ENCODE results near the gene KLK12. TPM values are rescaled to one million over a fixed set of nuclear protein-coding genes. Genes with fewer than 3 reads are reported as not detected.

The KLK12 gene
- total RNA-seq, 1 experiment from 2014 or later, result not detected

- peaks cover 74% of the 10 kb centered on the region for H3K27me3 Mint-ChIP-seq (ENCODE audit: low read depth)
- no CpG with 5 or more reads among the region's 6 CpGs for WGBS (ENCODE audit: extremely low coverage, insufficient read length, low lambda C conversion rate)
- H3K27me3 ChIP-seq (ENCODE audit: insufficient read depth, low read length), result no peaks in the 10 kb centered on the region; the same call in 1 of the 2 replicates
These were observed 20.6 kb downstream of the KLK12 start for GRCh38 chr19:51014242-51014641.

More at GRCh38 chr19:51014242-51014641, 20.6 kb downstream of the KLK12 start:
- TF ChIP-seq CTCF (conservative IDR thresholded peaks at IDR 0.05), result no peak
- H2AK5ac ChIP-seq (ENCODE audit: insufficient read length, low read length), result no peak overlapping the region
- no peak overlapping the region for H3K56ac ChIP-seq (ENCODE audit: insufficient read length, low read depth, low read length)
- H3K79me1 ChIP-seq (ENCODE audit: insufficient read depth, low read depth, low read length, poor library complexity, severe bottlenecking), result no peaks in the 10 kb centered on the region
- H3K4me1 Mint-ChIP-seq, result peaks cover 4 to 17% of the 10 kb centered on the region in 2 experiments
- H3K9me3 ChIP-seq (ENCODE audit: control insufficient read depth, low read depth, low read length), result no peaks in the 10 kb centered on the region
- peak overlapping the region in 1 of 3 experiments; percentile 40; a peak in 1 of 7 replicates for H3K27ac Mint-ChIP-seq
- H4K5ac ChIP-seq (ENCODE audit: insufficient read length, low read depth, low read length), result no peak overlapping the region
- peaks cover 0 to 13% of the 10 kb centered on the region in 2 experiments; a peak in 4 of 5 replicates for H3K9me3 Mint-ChIP-seq
- H3K36me3 Mint-ChIP-seq (ENCODE audit: insufficient read depth in 1 of 3, low read depth in 3 of 3), result peaks cover 0 to 2% (median 0%) of the 10 kb centered on the region in 3 experiments; a peak in 2 of 7 replicates
- no peak overlapping the region for H4K91ac ChIP-seq (ENCODE audit: insufficient read length, low read depth, low read length)
- no peaks in the 10 kb centered on the region for H4K20me1 ChIP-seq (ENCODE audit: control insufficient read depth, insufficient read depth, insufficient read length)
- H2BK5ac ChIP-seq (ENCODE audit: insufficient read length, low read length), result no peak overlapping the region
- peaks cover 13% of the 10 kb centered on the region for H3K23me2 ChIP-seq (ENCODE audit: insufficient read length, low read depth, low read length, poor library complexity, severe bottlenecking)
- no peak overlapping the region for H3K9ac ChIP-seq (ENCODE audit: extremely low read depth, insufficient read length, low read length)
- no peak overlapping the region for H3T11ph ChIP-seq (ENCODE audit: low read length)
- no peaks in the 10 kb centered on the region for H3K79me2 ChIP-seq (ENCODE audit: insufficient read depth, low read length)
- no peak overlapping the region for H2BK20ac ChIP-seq (ENCODE audit: low read depth, low read length, poor library complexity, severe bottlenecking)
- H3K23ac ChIP-seq (ENCODE audit: insufficient read length, low read depth, low read length), result no peak overlapping the region
- H3K27ac ChIP-seq (ENCODE audit: insufficient read length, low read depth, low read length), result no peak overlapping the region
- no peak overlapping the region for H2AFZ ChIP-seq (ENCODE audit: low read length)
- H2BK15ac ChIP-seq (ENCODE audit: low read depth, low read length), result no peak overlapping the region
- no peak for DNase-seq
- no peak overlapping the region for H2BK12ac ChIP-seq (ENCODE audit: insufficient read length, low read depth, low read length)
- H3K14ac ChIP-seq (ENCODE audit: insufficient read depth, low read length), result no peak overlapping the region
- H3K4ac ChIP-seq (ENCODE audit: low read depth, low read length), result no peak overlapping the region
- no peaks in the 10 kb centered on the region for H3K4me1 ChIP-seq (ENCODE audit: insufficient read depth, low read length)
- H4K8ac ChIP-seq (replicated peaks; ENCODE audit: insufficient read length, low read depth, low read length), result no peak overlapping the region
- H3K4me3 Mint-ChIP-seq, result no peak overlapping the region
- H3K18ac ChIP-seq (ENCODE audit: insufficient read length, low read depth, low read length), result no peak overlapping the region
- H2BK120ac ChIP-seq (ENCODE audit: low read depth, low read length, poor library complexity, severe bottlenecking), result no peak overlapping the region
- H3K4me2 ChIP-seq (ENCODE audit: insufficient read depth, insufficient read length, low read length), result no peak overlapping the region
